SK-N-SH (cell line): Measurements from ENCODE around the gene ANGPTL1. TPM values are rescaled to one million over a fixed set of nuclear protein-coding genes. Genes with fewer than 3 reads are reported as not detected.

Experiments used
- CTCF ChIA-PET: fragments of 300-600, 350-600 bp; formaldehyde crosslinking; extraction: SDS; loops from one replicate; lab custom pipeline; 2021; lab: Yijun Ruan, JAX
- POLR2A ChIA-PET: fragments of 350-600 bp; sonication (Branson Sonifier 250); formaldehyde crosslinking; extraction: SDS; loops from one replicate; lab custom pipeline; 2020; ENCODE audit warnings: antibody characterized with exemption, inconsistent platforms; lab: Yijun Ruan, JAX
- DNase-seq: peaks from one replicate; pipeline ENCODE4 v3.0.0; 2012
- H2AFZ ChIP-seq: fragments of 200-600 bp; sonication (generic); 2 replicates; pipeline ENCODE4 v1.8.1; 2016; ENCODE audit warnings: antibody characterized with exemption, mild to moderate bottlenecking, low read depth
- H3F3A ChIP-seq: fragments of 200-600 bp; sonication (generic); replicated peaks from 2 replicates; pipeline ENCODE3; 2016; ENCODE audit warnings: antibody characterized with exemption, mild to moderate bottlenecking; ENCODE audit not compliant: insufficient read depth
- H3K27ac ChIP-seq, 2 experiments: fragments of 200-500 bp in 1 of 2; fragments of 200-600 bp in 1 of 2; sonication (Bioruptor generic) in 1 of 2; sonication (generic), shearing (Covaris generic) in 1 of 2; 2 replicates each; pipeline versions ENCODE4 v1.5.1 to v1.6.1; 2014 to 2016; ENCODE audit warnings: low read depth in 2 of 2, inconsistent platforms in 1 of 2, low read length in 1 of 2, mild to moderate bottlenecking in 1 of 2, mixed read lengths in 1 of 2
- H3K27me3 ChIP-seq: fragments of 200-600 bp; sonication (generic), shearing (Covaris generic); 2 replicates; pipeline ENCODE4 v1.6.1; 2016; ENCODE audit warnings: mixed run types; ENCODE audit not compliant: insufficient read depth
- H3K36me3 ChIP-seq, 2 experiments: fragments of 200-500 bp in 1 of 2; fragments of 200-600 bp in 1 of 2; sonication (Bioruptor generic) in 1 of 2; sonication (generic) in 1 of 2; replicated peaks in 1 of 2; 2 replicates each; pipeline versions ENCODE3 to v1.5.1; 2014 to 2016; ENCODE audit warnings: low read length in 1 of 2, mild to moderate bottlenecking in 1 of 2; ENCODE audit not compliant: insufficient read depth in 2 of 2, control insufficient read depth in 1 of 2
- H3K4me1 ChIP-seq, 2 experiments: fragments of 200-500 bp in 1 of 2; fragments of 200-600 bp in 1 of 2; sonication (Bioruptor generic) in 1 of 2; sonication (generic), shearing (Covaris generic) in 1 of 2; 2 replicates each; pipeline versions ENCODE4 v1.5.1 to v1.6.1; 2014 to 2016; ENCODE audit warnings: low read depth in 1 of 2, low read length in 1 of 2, mixed run types in 1 of 2; ENCODE audit not compliant: insufficient read depth in 2 of 2, control insufficient read depth in 1 of 2
- H3K4me2 ChIP-seq: fragments of 200-600 bp; sonication (generic), shearing (Covaris generic); 2 replicates; pipeline ENCODE4 v1.6.1; 2017; ENCODE audit warnings: mixed run types
- H3K4me3 ChIP-seq, 2 experiments: fragments of 200-500 bp in 1 of 2; fragments of 200-600 bp in 1 of 2; sonication (Bioruptor generic) in 1 of 2; sonication (generic), shearing (Covaris generic) in 1 of 2; 2 replicates each; pipeline versions ENCODE4 v1.5.1 to v1.8.1; 2014 to 2016; ENCODE audit warnings: low read depth in 2 of 2, inconsistent platforms in 1 of 2, low read length in 1 of 2, mild to moderate bottlenecking in 1 of 2, mixed read lengths in 1 of 2, moderate library complexity in 1 of 2
- H3K79me2 ChIP-seq: fragments of 200-600 bp; sonication (generic); 2 replicates; pipeline ENCODE4 v1.8.1; 2017; ENCODE audit warnings: mild to moderate bottlenecking; ENCODE audit not compliant: insufficient read depth
- H3K9ac ChIP-seq: fragments of 200-600 bp; sonication (generic); 2 replicates; pipeline ENCODE4 v1.6.1; 2017; ENCODE audit warnings: mixed run types
- H3K9me2 ChIP-seq: fragments of 200-600 bp; sonication (generic); 2 replicates; pipeline ENCODE4 v1.6.1; 2017; ENCODE audit warnings: mixed run types
- H3K9me3 ChIP-seq: fragments of 200-600 bp; sonication (generic); 2 replicates; pipeline ENCODE4 v1.6.1; 2017; ENCODE audit warnings: mixed run types, mild to moderate bottlenecking, moderate library complexity
- H4K20me1 ChIP-seq: fragments of 200-600 bp; sonication (generic); 2 replicates; pipeline ENCODE4 v1.6.1; 2017; ENCODE audit warnings: mild to moderate bottlenecking, mixed run types; ENCODE audit not compliant: insufficient read depth
- CHD2 ChIP-seq: fragments of 150-350 bp; IDR thresholded peaks from 2 replicates; pipeline ENCODE4 v1.6.1; 2018; ENCODE audit warnings: low read length; ENCODE audit not compliant: partially characterized antibody
- EZH2phosphoT487 ChIP-seq: fragments of 200-600 bp; sonication (generic); IDR thresholded peaks from 2 replicates; pipeline ENCODE4 v1.6.1; 2017; ENCODE audit warnings: low read depth, mixed run types, mild to moderate bottlenecking, antibody characterized with exemption, moderate library complexity, borderline replicate concordance
- FOXJ3 ChIP-seq: sonication (generic); formaldehyde crosslinking; IDR thresholded peaks from 2 replicates; pipeline ENCODE4 v1.5.1; 2020; ENCODE audit warnings: mild to moderate bottlenecking, missing genetic modification reagents
- JUND ChIP-seq: IDR thresholded peaks from 2 replicates; pipeline ENCODE4 v1.4.0; 2012
- MXI1 ChIP-seq: IDR thresholded peaks from 2 replicates; pipeline ENCODE4 v1.6.1; 2012; ENCODE audit warnings: mild to moderate bottlenecking, low read depth, low read length, improper control_type of control experiment
- NFIC ChIP-seq: IDR thresholded peaks from 2 replicates; pipeline ENCODE4 v1.4.0; 2012; ENCODE audit warnings: borderline replicate concordance
- RAD21 ChIP-seq: IDR thresholded peaks from 2 replicates; pipeline ENCODE4 v1.6.1; 2012; ENCODE audit warnings: mild to moderate bottlenecking, low read length
- RCOR1 ChIP-seq: fragments of 150-350 bp; IDR thresholded peaks from 2 replicates; pipeline ENCODE4 v1.6.1; 2017; ENCODE audit warnings: antibody characterized with exemption, low read length
- RFX5 ChIP-seq: IDR thresholded peaks from 2 replicates; pipeline ENCODE4 v1.6.1; 2012; ENCODE audit warnings: mild to moderate bottlenecking, improper control_type of control experiment, low read length
- SIN3A ChIP-seq: IDR thresholded peaks from 2 replicates; pipeline ENCODE4 v1.6.1; 2012; ENCODE audit warnings: low read depth, mild to moderate bottlenecking, low read length, moderate library complexity, borderline replicate concordance
- SMC3 ChIP-seq: IDR thresholded peaks from 2 replicates; pipeline ENCODE4 v1.6.1; 2012; ENCODE audit warnings: low read depth, low read length, improper control_type of control experiment
- TAF1 ChIP-seq: IDR thresholded peaks from 2 replicates; pipeline ENCODE4 v1.6.1; 2012; ENCODE audit warnings: low read depth, mild to moderate bottlenecking, low read length, moderate library complexity, borderline replicate concordance
- TCF12 ChIP-seq: IDR thresholded peaks from 2 replicates; pipeline ENCODE4 v1.4.0; 2012
- WGBS: methylation state at CpG from one replicate; pipeline ENCODE4 v1.1.6; 2017; ENCODE audit warnings: low lambda C conversion rate; 5-methylcytosine and 5-hydroxymethylcytosine counted together
- polyA plus RNA-seq, 3 experiments: library from polyadenylated mRNA; depleted of rRNA; stranded (reverse); fragments of >200 nt; gene quantifications; 2 replicates each; pipeline ENCODE4 v1.2.3, GENCODE V29; 2012
- TF ChIP-seq, protein P1 (sequence below): fragments of 200-600 bp; sonication (generic); IDR thresholded peaks from 2 replicates; pipeline ENCODE4 v1.6.1; 2017; ENCODE audit warnings: antibody characterized with exemption, mild to moderate bottlenecking, moderate library complexity
- TF ChIP-seq, protein P2 (sequence below): IDR thresholded peaks from 2 replicates; pipeline ENCODE4 v1.4.0; 2012; ENCODE audit warnings: low read depth, borderline replicate concordance
- TF ChIP-seq, protein P3 (sequence below): IDR thresholded peaks from 2 replicates; pipeline ENCODE4; 2012
- TF ChIP-seq, protein P4 (sequence below): fragments of 150-350 bp; IDR thresholded peaks from 2 replicates; pipeline ENCODE4 v1.6.1; 2016; ENCODE audit warnings: mild to moderate bottlenecking, low read depth, low read length
- TF ChIP-seq, protein P5 (sequence below): fragments of 150-350 bp; IDR thresholded peaks from 2 replicates; pipeline ENCODE4 v1.6.1; 2017; ENCODE audit warnings: antibody characterized with exemption, low read length, low read depth, borderline replicate concordance

The ANGPTL1 gene
- polyA plus RNA-seq, 1 of the 3 experiments (the other 2 are of a cell fraction) = not detected

DNA sequence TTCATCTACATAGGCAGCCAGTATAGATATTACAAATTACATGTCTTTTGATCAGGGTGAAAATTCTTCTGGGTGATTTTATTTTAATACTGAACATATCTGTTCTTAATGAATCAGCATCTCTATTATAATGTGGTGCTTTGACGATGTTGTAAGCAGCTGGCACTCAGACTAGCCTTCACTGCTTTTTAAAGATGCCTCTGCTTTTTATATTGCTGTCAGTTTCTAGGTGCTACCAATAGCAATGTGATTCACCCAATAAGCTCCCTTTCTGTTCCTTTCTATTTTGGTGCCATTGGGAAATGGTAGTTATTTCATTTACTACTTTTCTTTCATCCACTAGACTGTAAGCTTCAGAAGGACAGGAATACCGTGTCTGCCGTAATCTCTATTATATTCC, 11.1 kb upstream of the ANGPTL1 start:
- no peak overlapping the region for H3K9ac ChIP-seq
- TF ChIP-seq, protein P1, sequence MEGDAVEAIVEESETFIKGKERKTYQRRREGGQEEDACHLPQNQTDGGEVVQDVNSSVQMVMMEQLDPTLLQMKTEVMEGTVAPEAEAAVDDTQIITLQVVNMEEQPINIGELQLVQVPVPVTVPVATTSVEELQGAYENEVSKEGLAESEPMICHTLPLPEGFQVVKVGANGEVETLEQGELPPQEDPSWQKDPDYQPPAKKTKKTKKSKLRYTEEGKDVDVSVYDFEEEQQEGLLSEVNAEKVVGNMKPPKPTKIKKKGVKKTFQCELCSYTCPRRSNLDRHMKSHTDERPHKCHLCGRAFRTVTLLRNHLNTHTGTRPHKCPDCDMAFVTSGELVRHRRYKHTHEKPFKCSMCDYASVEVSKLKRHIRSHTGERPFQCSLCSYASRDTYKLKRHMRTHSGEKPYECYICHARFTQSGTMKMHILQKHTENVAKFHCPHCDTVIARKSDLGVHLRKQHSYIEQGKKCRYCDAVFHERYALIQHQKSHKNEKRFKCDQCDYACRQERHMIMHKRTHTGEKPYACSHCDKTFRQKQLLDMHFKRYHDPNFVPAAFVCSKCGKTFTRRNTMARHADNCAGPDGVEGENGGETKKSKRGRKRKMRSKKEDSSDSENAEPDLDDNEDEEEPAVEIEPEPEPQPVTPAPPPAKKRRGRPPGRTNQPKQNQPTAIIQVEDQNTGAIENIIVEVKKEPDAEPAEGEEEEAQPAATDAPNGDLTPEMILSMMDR = no peak
- TF ChIP-seq RCOR1 (no peak), MXI1 (no peak), EZH2phosphoT487 (no peak), NFIC (no peak), TCF12 (no peak), SMC3 (no peak), TAF1 (no peak), RAD21 (no peak), SIN3A (no peak), JUND (no peak), FOXJ3 (CRISPR knock-in tag) (no peak), CHD2 (no peak), RFX5 (no peak)
- TF ChIP-seq, protein P2, sequence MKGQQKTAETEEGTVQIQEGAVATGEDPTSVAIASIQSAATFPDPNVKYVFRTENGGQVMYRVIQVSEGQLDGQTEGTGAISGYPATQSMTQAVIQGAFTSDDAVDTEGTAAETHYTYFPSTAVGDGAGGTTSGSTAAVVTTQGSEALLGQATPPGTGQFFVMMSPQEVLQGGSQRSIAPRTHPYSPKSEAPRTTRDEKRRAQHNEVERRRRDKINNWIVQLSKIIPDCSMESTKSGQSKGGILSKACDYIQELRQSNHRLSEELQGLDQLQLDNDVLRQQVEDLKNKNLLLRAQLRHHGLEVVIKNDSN = no peak
- TF ChIP-seq, protein P3, sequence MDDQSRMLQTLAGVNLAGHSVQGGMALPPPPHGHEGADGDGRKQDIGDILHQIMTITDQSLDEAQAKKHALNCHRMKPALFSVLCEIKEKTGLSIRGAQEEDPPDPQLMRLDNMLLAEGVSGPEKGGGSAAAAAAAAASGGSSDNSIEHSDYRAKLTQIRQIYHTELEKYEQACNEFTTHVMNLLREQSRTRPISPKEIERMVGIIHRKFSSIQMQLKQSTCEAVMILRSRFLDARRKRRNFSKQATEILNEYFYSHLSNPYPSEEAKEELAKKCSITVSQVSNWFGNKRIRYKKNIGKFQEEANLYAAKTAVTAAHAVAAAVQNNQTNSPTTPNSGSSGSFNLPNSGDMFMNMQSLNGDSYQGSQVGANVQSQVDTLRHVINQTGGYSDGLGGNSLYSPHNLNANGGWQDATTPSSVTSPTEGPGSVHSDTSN = no peak
- TF ChIP-seq, protein P4, sequence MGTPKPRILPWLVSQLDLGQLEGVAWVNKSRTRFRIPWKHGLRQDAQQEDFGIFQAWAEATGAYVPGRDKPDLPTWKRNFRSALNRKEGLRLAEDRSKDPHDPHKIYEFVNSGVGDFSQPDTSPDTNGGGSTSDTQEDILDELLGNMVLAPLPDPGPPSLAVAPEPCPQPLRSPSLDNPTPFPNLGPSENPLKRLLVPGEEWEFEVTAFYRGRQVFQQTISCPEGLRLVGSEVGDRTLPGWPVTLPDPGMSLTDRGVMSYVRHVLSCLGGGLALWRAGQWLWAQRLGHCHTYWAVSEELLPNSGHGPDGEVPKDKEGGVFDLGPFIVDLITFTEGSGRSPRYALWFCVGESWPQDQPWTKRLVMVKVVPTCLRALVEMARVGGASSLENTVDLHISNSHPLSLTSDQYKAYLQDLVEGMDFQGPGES = no peak
- TF ChIP-seq, protein P5, sequence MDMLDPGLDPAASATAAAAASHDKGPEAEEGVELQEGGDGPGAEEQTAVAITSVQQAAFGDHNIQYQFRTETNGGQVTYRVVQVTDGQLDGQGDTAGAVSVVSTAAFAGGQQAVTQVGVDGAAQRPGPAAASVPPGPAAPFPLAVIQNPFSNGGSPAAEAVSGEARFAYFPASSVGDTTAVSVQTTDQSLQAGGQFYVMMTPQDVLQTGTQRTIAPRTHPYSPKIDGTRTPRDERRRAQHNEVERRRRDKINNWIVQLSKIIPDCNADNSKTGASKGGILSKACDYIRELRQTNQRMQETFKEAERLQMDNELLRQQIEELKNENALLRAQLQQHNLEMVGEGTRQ = no peak
- H3K27ac ChIP-seq = no peak overlapping the region
- H3K4me2 ChIP-seq = no peak overlapping the region
- no peaks in the 10 kb centered on the region for H3F3A ChIP-seq
- H3K79me2 ChIP-seq = no peaks in the 10 kb centered on the region
- H3K36me3 ChIP-seq = peaks cover 22 to 25% of the 10 kb centered on the region in 2 experiments
- no peak overlapping the region for H2AFZ ChIP-seq
- ChIA-PET CTCF (no interaction called here), POLR2A (no interaction called here)
- H3K9me3 ChIP-seq = no peaks in the 10 kb centered on the region
- no peak overlapping the region for H3K4me3 ChIP-seq
- no peaks in the 10 kb centered on the region for H3K27me3 ChIP-seq
- no peak for DNase-seq
- H4K20me1 ChIP-seq = no peaks in the 10 kb centered on the region
- no peaks in the 10 kb centered on the region for H3K9me2 ChIP-seq
- no peaks in the 10 kb centered on the region; a peak in 1 of 4 replicates for H3K4me1 ChIP-seq
- 98% methylated on average over 3 of the region's 3 CpGs for WGBS
